Uterus (tissue), 4 donors: ENCODE results near the gene CEBPE. TPM values are rescaled to one million over a fixed set of nuclear protein-coding genes. Genes with fewer than 3 reads are reported as not detected.

Source experiments
- DNase-seq, 2 donors: peaks; one replicate each; pipeline ENCODE4 v3.0.0-alpha.2; 2019 to 2020
- H3K27ac ChIP-seq, 2 donors: fragments of 200-600 bp; sonication (generic); 1 replicate in 1 of 2; 2 replicates in 1 of 2; pipeline ENCODE4 v1.5.1; 2016 to 2018
- H3K27me3 ChIP-seq, 2 donors: fragments of 200-600 bp; sonication (generic); one replicate each; pipeline ENCODE4 v1.5.1; 2018 to 2019; ENCODE audit warnings: control low read depth in 1 of 2
- H3K36me3 ChIP-seq, 2 donors: fragments of 200-600 bp; sonication (generic); one replicate each; pipeline ENCODE4 v1.5.1; 2019; ENCODE audit warnings: control low read depth in 1 of 2
- H3K4me1 ChIP-seq, 2 donors: fragments of 200-600 bp; sonication (generic); one replicate each; pipeline ENCODE4 v1.5.1; 2018 to 2019; ENCODE audit warnings: control low read depth in 1 of 2
- H3K4me3 ChIP-seq, 2 donors: fragments of 200-600 bp; sonication (generic); 1 replicate in 1 of 2; 2 replicates in 1 of 2; pipeline ENCODE4 v1.5.1; 2018 to 2019; ENCODE audit warnings: mild to moderate bottlenecking in 1 of 2
- H3K9me3 ChIP-seq, 2 donors: fragments of 200-600 bp; sonication (generic); one replicate each; pipeline ENCODE4 v1.5.1; 2019; ENCODE audit warnings: control low read depth in 1 of 2
- POLR2A ChIP-seq, 2 donors: fragments of 450-650 bp; IDR thresholded peaks; one replicate each; pipeline ENCODE4 v1.6.1; 2016; ENCODE audit warnings: antibody characterized with exemption in 2 of 2, mild to moderate bottlenecking in 1 of 2, moderate library complexity in 1 of 2
- intact Hi-C: fragments of 100-400 bp; cut with DNase I; formaldehyde crosslinking; loops from one replicate; pipeline ENCODE4 v1.15.1; 2023; ENCODE audit warnings: low total_unique reads
- total RNA-seq, 4 donors: library from RNA; depleted of rRNA in 3 of 4; stranded (reverse); fragments of >200 nt in 3 of 4; gene quantifications; one replicate each; pipeline versions ENCODE4 v1.1.0 to v1.2.4, GENCODE V29; 2014 to 2023
- TF ChIP-seq, protein P1 (sequence below), 4 experiments: fragments of 200-600 bp in 2 of 4; fragments of 450-650 bp in 2 of 4; sonication (generic) in 2 of 4; IDR thresholded peaks; one replicate each; pipeline ENCODE4 v1.5.1; 2016 to 2019; ENCODE audit warnings: antibody characterized with exemption in 4 of 4, mild to moderate bottlenecking in 2 of 4, moderate library complexity in 1 of 4
- donor health status: DM: yes; HTN: yes; CAD: no.

CEBPE gene
- total RNA-seq, 4 donors from 2014 or later, result not detected

DNA sequence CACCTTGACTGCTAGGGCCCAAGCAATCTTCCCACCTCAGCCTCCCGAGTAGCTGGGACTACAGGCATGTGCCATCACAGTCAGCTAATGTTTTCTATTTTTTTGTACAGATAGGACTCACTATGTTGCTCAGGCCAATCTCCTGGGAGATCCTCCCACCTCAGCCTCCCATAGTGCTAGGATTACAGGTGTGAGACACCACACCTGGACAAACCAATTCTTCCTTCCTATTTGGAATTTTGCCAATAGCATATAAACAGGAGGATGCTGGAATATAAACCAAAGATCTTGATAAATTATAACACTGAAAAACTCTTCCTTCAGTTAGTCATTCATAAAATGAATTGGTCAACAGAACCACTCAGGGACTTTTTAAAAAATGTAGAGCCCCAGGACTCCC, 32.5 kb downstream of the CEBPE start:
- no peak overlapping the region for H3K27ac ChIP-seq
- H3K4me3 ChIP-seq, result no peak overlapping the region
- H3K4me1 ChIP-seq, result no peaks in the 10 kb centered on the region
- H3K36me3 ChIP-seq, result no peaks in the 10 kb centered on the region
- intact Hi-C loops, result no loop called here
- no peak for DNase-seq
- TF ChIP-seq, protein P1, sequence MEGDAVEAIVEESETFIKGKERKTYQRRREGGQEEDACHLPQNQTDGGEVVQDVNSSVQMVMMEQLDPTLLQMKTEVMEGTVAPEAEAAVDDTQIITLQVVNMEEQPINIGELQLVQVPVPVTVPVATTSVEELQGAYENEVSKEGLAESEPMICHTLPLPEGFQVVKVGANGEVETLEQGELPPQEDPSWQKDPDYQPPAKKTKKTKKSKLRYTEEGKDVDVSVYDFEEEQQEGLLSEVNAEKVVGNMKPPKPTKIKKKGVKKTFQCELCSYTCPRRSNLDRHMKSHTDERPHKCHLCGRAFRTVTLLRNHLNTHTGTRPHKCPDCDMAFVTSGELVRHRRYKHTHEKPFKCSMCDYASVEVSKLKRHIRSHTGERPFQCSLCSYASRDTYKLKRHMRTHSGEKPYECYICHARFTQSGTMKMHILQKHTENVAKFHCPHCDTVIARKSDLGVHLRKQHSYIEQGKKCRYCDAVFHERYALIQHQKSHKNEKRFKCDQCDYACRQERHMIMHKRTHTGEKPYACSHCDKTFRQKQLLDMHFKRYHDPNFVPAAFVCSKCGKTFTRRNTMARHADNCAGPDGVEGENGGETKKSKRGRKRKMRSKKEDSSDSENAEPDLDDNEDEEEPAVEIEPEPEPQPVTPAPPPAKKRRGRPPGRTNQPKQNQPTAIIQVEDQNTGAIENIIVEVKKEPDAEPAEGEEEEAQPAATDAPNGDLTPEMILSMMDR (IDR thresholded peaks at IDR 0.05), result no peak
- no peak for TF ChIP-seq POLR2A (IDR thresholded peaks at IDR 0.05)
- no peaks in the 10 kb centered on the region for H3K9me3 ChIP-seq
- H3K27me3 ChIP-seq, result no peaks in the 10 kb centered on the region

DNA sequence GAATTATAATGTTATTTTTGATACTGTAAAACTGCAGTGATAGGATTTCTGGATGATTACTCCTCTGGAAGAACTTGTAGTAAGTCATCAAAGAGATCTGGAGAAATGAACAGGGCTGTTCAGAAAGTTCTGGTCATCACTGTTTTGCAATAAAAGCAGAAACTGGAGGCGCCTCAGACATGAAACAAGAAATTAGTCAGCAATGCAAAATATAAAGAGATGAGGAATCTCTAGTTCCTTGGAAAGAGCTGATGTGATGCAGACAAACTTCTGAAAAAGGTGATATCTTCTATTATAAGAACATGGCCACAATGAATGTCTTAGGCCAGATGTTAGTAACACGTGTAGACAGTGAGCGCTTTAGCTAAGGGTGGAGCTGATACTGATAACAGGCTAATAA, 33.6 kb downstream of the CEBPE start:
- Histone ChIP-seq H3K27me3 (no peaks in the 10 kb centered on the region), H3K4me1 (no peaks in the 10 kb centered on the region), H3K36me3 (no peaks in the 10 kb centered on the region), H3K4me3 (no peak overlapping the region), H3K27ac (no peak overlapping the region), H3K9me3 (no peaks in the 10 kb centered on the region)
- DNase-seq, result no peak
- intact Hi-C loops, result no loop called here
- no peak for TF ChIP-seq POLR2A (IDR thresholded peaks at IDR 0.05)
- TF ChIP-seq, protein P1 (IDR thresholded peaks at IDR 0.05), result no peak

DNA sequence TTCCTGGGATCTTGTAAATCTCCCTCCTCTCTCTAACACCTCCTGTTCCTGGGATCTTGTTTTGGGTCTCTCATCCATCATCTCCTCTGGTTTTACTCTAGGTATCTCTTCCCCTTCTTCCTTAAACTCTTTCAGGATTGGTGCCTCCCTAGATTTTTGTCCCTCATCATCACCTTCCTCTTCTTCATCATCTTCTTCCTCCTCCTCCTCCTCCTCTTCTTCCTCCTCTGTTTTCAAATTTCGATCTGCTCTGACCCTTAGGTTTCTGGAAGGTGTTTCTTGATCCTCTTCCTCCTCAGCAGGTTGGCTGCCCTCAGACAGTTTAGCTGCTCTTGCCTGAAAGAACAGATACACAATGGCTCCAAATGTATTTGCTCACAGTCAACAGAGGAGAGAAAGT, 38.6 kb downstream of the CEBPE start:
- no peaks in the 10 kb centered on the region for H3K27me3 ChIP-seq
- H3K9me3 ChIP-seq, result no peaks in the 10 kb centered on the region
- DNase-seq, result no peak
- no peaks in the 10 kb centered on the region for H3K36me3 ChIP-seq
- peak overlapping the region; percentile 64 to 71 for H3K27ac ChIP-seq
- TF ChIP-seq, protein P1 (IDR thresholded peaks at IDR 0.05), result no peak
- no peak for TF ChIP-seq POLR2A (IDR thresholded peaks at IDR 0.05)
- peaks cover 0 to 4% of the 10 kb centered on the region in 2 donors for H3K4me1 ChIP-seq
- intact Hi-C loops, result no loop called here
- no peak overlapping the region for H3K4me3 ChIP-seq

DNA sequence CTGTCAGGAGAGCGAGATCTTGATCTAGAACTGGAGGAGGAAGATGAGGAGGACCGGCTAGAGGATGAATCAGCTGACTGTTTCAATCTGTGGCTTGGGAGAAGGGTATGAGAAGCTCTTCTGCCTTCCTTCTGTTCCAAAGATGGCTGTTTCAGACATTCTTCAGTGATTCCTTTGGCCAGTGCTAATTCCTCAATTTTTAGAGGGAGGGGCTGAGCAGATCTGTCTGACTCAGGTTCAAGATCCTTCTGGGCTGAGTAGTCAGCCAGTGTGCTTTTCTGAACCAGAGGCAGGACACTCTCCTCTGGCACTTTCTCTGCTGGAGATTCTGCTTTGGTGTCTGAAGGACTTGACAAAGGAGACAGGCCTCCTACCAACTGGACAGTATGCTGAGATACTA, 39.3 kb downstream of the CEBPE start:
- H3K4me3 ChIP-seq, result no peak overlapping the region
- H3K27ac ChIP-seq, result peak overlapping the region; percentile 64 to 71
- no peaks in the 10 kb centered on the region for H3K27me3 ChIP-seq
- H3K9me3 ChIP-seq, result no peaks in the 10 kb centered on the region
- DNase-seq, result no peak
- TF ChIP-seq, protein P1 (IDR thresholded peaks at IDR 0.05), result no peak
- H3K36me3 ChIP-seq, result no peaks in the 10 kb centered on the region
- H3K4me1 ChIP-seq, result peaks cover 0 to 4% of the 10 kb centered on the region in 2 donors
- intact Hi-C loops, result no loop called here

DNA sequence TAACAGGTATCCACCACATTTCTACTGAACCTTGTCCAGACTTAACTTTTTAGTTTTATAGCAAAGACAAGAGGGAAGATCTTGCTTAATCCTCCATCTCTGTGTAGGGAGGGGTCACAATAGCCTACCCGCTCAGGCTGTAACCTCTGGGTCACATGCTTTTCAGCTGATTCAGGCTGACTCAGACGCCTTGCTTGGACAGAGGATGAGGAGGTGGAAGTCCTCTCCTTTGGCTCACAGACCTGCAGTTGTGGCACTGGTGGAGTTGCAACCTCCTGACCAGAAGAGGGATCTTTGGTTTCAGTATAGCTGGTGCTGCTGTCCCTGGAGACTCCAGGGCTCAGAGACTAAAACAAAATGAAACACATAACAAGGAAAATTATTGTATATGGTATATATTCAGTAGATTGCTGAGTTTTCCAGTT, 40.4 kb downstream of the CEBPE start:
- Histone ChIP-seq H3K9me3 (no peaks in the 10 kb centered on the region), H3K4me3 (no peak overlapping the region), H3K4me1 (peaks cover 0 to 4% of the 10 kb centered on the region in 2 donors), H3K27ac (peak overlapping the region; percentile 64 to 71), H3K36me3 (no peaks in the 10 kb centered on the region), H3K27me3 (no peaks in the 10 kb centered on the region)
- no peak for TF ChIP-seq POLR2A (IDR thresholded peaks at IDR 0.05)
- TF ChIP-seq, protein P1 (IDR thresholded peaks at IDR 0.05), result no peak
- DNase-seq, result peak; percentile 75 to 87
- intact Hi-C loops, result no loop called here
